Upper lobe of right lung (tissue), 1 donor: ENCODE measurements around the gene MAP3K6. TPM values are rescaled to one million over a fixed set of nuclear protein-coding genes. Genes with fewer than 3 reads are reported as not detected.
A peak's percentile ranks its signal among the peaks of the same experiment; 100 is the strongest.
"Not testable (repeated sequence)": the region's sequence is repeated elsewhere in the genome, so short reads cannot be mapped to it uniquely, and the experiment has no call there.

Experiments used
- ATAC-seq: fragments of 200-7000 bp; cut with Tn5 transposase; one replicate; pipeline ENCODE4 v1.9.1; 2020; ENCODE audit warnings: mild to moderate bottlenecking, moderate library complexity
- DNase-seq: peaks from one replicate; pipeline ENCODE4 v3.0.0-alpha.2; 2020
- H3K27ac ChIP-seq: fragments of 200-600 bp; one replicate; pipeline ENCODE4 v1.8.0; 2022
- H3K27me3 ChIP-seq: fragments of 200-600 bp; one replicate; pipeline ENCODE4 v1.8.0; 2022; ENCODE audit warnings: mild to moderate bottlenecking
- H3K36me3 ChIP-seq: fragments of 200-600 bp; one replicate; pipeline ENCODE4 v1.8.0; 2022
- H3K4me1 ChIP-seq: fragments of 200-600 bp; one replicate; pipeline ENCODE4 v1.8.0; 2022
- H3K4me3 ChIP-seq: fragments of 200-600 bp; one replicate; pipeline ENCODE4 v1.8.0; 2022; ENCODE audit warnings: mild to moderate bottlenecking
- H3K9me3 ChIP-seq: fragments of 200-600 bp; one replicate; pipeline ENCODE4 v1.8.0; 2022
- CTCF ChIP-seq: fragments of 200-600 bp; IDR thresholded peaks from one replicate; pipeline ENCODE4 v1.8.0; 2022; ENCODE audit warnings: antibody characterized with exemption
- intact Hi-C: fragments of 100-400 bp; cut with DNase I; formaldehyde crosslinking; loops from one replicate; pipeline ENCODE4 v1.11.0; 2022
- total RNA-seq: library from RNA; stranded (reverse); fragmentation: NEBNext Ultra II Directional; extraction: Animal tissue kit (Norgen Biotek cat#: 25700); gene quantifications from one replicate; pipeline ENCODE4 v1.2.1, GENCODE V29; 2021
- donor health status: DM: no; HTN: yes; CAD: no; lungs with severe emphysema.

The MAP3K6 gene
- total RNA-seq, 1 donor from 2014 or later = 144 TPM

GRCh38 chr1:27409669-27410068 lies 42.9 kb upstream of the MAP3K6 start:
- Histone ChIP-seq H3K36me3 (peaks cover 87% of the 10 kb centered on the region), H3K27me3 (no peaks in the 10 kb centered on the region), H3K27ac (no peak overlapping the region), H3K4me3 (no peak overlapping the region), H3K4me1 (peaks cover 19% of the 10 kb centered on the region), H3K9me3 (no peaks in the 10 kb centered on the region)
- no peak for TF ChIP-seq CTCF
- DNase-seq (no peak), ATAC-seq (no peak)
- intact Hi-C loops = no loop called here

- TF ChIP-seq CTCF = no peak
- intact Hi-C loops = no loop called here
- Histone ChIP-seq H3K27me3 (no peaks in the 10 kb centered on the region), H3K4me1 (peaks cover 33% of the 10 kb centered on the region), H3K36me3 (peaks cover 72% of the 10 kb centered on the region), H3K9me3 (no peaks in the 10 kb centered on the region), H3K27ac (no peak overlapping the region), H3K4me3 (no peak overlapping the region)
- ATAC-seq (no peak), DNase-seq (no peak)
Measured at GRCh38 chr1:27408151-27408550, 41.4 kb upstream of the MAP3K6 start.

- Histone ChIP-seq H3K36me3 (peaks cover 58% of the 10 kb centered on the region), H3K4me1 (peaks cover 46% of the 10 kb centered on the region)
- H3K27me3 ChIP-seq, H3K4me3 ChIP-seq, H3K27ac ChIP-seq, intact Hi-C loops, DNase-seq, ATAC-seq, H3K9me3 ChIP-seq: not testable (repeated sequence)
Measured at GRCh38 chr1:27406791-27407190, 40.0 kb upstream of the MAP3K6 start.

- TF ChIP-seq CTCF = no peak
- peaks cover 54% of the 10 kb centered on the region for H3K36me3 ChIP-seq
- no peaks in the 10 kb centered on the region for H3K9me3 ChIP-seq
- no peaks in the 10 kb centered on the region for H3K27me3 ChIP-seq
- DNase-seq = no peak
- H3K4me1 ChIP-seq = peaks cover 51% of the 10 kb centered on the region
- ATAC-seq = no peak
- H3K4me3 ChIP-seq = no peak overlapping the region
- peak overlapping the region; percentile 75 for H3K27ac ChIP-seq
- intact Hi-C loops = no loop called here
Measured at GRCh38 chr1:27406362-27406680, 39.6 kb upstream of the MAP3K6 start.

GRCh38 chr1:27405598-27406361 lies 39.0 kb upstream of the MAP3K6 start:
- peaks cover 48% of the 10 kb centered on the region for H3K36me3 ChIP-seq
- DNase-seq, intact Hi-C loops, H3K4me3 ChIP-seq, ATAC-seq, H3K9me3 ChIP-seq, H3K27me3 ChIP-seq: not testable (repeated sequence)
- peaks cover 54% of the 10 kb centered on the region for H3K4me1 ChIP-seq
- peak overlapping the region; percentile 75 for H3K27ac ChIP-seq

DNA sequence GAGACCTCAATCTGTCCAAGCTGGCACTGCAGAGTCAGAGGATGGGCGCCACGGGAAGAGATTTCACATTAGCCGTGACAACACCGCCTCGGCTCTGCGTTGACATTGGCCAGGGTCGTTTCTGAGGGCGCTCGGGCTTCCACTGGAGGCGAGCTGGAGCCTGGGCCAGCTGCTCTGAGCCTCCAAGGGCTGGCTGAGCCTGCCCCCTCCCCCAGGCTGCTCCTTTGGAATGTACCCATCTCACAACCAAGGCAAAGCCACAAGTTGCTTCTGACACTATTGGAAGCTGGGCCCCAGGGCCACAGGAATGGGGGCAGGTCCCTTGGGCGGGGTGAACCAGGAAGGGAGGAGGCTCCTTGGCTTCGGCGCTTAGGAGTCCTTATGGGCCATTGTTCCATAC lies 38.3 kb upstream of the MAP3K6 start:
- peaks cover 41% of the 10 kb centered on the region for H3K36me3 ChIP-seq
- H3K4me1 ChIP-seq = peaks cover 54% of the 10 kb centered on the region
- intact Hi-C loops = no loop called here
- DNase-seq (no peak), ATAC-seq (no peak)
- H3K27me3 ChIP-seq = no peaks in the 10 kb centered on the region
- no peaks in the 10 kb centered on the region for H3K9me3 ChIP-seq
- no peak for TF ChIP-seq CTCF
- no peak overlapping the region for H3K4me3 ChIP-seq
- peak overlapping the region; percentile 75 for H3K27ac ChIP-seq

DNA sequence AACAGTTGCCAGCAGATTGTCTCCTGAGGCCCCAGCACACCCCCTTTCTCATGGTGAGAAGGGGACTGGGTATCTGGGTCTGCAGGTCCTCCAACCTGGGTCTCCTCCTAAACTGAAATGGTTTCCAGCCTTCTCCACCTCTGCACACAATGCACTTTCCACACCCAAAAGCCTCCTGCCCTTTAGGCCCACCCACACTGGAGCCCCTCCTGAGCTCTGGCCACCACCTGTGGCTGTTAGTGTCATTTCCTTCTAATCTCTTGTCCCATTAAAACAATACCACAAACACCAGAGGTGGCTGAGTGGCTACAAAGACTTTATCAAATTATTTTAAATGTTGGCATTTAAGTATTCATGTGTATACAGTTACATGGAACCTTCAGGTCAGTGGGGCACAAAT lies 37.2 kb upstream of the MAP3K6 start:
- Histone ChIP-seq H3K36me3 (peaks cover 30% of the 10 kb centered on the region), H3K4me1 (peaks cover 54% of the 10 kb centered on the region), H3K27me3 (no peaks in the 10 kb centered on the region), H3K9me3 (no peaks in the 10 kb centered on the region), H3K4me3 (no peak overlapping the region), H3K27ac (peak overlapping the region; percentile 75)
- TF ChIP-seq CTCF = no peak
- intact Hi-C loops = no loop called here
- ATAC-seq (no peak), DNase-seq (no peak)
